ENCODE results near the gene DCAF8.
A peak's percentile ranks its signal among the peaks of the same experiment; 100 is the strongest.

The DCAF8 gene

DNA sequence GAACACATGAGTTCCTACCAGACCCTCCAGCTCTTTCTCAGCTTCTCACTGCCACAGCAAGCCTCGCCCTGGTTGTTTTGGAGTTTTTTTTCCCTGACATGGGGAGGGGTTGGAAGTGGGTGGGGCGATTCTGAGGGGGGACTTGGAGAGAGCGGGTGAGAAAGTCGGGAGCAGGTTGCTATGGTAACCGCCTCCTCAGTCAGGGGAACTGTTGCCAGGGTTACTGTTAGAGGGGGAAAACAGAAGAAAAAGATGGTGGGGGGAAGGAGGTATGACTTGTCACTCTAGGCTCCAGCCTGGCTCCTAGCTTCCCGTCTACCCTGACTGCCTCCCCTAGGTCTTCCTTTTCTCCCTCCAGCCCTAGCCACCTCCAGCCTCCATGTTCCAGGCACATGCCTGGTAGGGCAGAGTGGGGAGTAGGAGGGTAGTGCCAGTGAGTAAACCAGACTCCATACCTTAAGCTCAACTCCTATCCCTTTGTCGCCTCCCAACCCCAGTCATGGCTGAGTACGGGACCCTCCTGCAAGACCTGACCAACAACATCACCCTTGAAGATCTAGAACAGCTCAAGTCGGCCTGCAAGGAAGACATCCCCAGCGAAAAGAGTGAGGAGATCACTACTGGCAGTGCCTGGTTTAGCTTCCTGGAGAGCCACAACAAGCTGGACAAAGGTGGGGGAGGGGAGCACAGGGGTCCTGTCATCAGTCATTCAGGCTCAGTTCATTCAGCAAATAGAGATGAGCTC, 51.1 kb downstream of the DCAF8 start:
- no peak for DNase-seq (ENCODE audit: extremely low read depth, low read depth)
- TF ChIP-seq, protein P1, sequence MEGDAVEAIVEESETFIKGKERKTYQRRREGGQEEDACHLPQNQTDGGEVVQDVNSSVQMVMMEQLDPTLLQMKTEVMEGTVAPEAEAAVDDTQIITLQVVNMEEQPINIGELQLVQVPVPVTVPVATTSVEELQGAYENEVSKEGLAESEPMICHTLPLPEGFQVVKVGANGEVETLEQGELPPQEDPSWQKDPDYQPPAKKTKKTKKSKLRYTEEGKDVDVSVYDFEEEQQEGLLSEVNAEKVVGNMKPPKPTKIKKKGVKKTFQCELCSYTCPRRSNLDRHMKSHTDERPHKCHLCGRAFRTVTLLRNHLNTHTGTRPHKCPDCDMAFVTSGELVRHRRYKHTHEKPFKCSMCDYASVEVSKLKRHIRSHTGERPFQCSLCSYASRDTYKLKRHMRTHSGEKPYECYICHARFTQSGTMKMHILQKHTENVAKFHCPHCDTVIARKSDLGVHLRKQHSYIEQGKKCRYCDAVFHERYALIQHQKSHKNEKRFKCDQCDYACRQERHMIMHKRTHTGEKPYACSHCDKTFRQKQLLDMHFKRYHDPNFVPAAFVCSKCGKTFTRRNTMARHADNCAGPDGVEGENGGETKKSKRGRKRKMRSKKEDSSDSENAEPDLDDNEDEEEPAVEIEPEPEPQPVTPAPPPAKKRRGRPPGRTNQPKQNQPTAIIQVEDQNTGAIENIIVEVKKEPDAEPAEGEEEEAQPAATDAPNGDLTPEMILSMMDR (IDR thresholded peaks at IDR 0.05; ENCODE audit: low read depth, low read length, missing control alignments): no peak
- no peak overlapping the region for H3K4me3 ChIP-seq (replicated peaks; ENCODE audit: low read depth, low read length)

- no peak for DNase-seq (ENCODE audit: extremely low read depth, low read depth)
- TF ChIP-seq, protein P1 (IDR thresholded peaks at IDR 0.05; ENCODE audit: low read depth, low read length, missing control alignments): no peak
- H3K4me3 ChIP-seq (replicated peaks; ENCODE audit: low read depth, low read length): no peak overlapping the region
Measured at GRCh38 chr1:160210561-160210960, 51.8 kb downstream of the DCAF8 start.

DNA sequence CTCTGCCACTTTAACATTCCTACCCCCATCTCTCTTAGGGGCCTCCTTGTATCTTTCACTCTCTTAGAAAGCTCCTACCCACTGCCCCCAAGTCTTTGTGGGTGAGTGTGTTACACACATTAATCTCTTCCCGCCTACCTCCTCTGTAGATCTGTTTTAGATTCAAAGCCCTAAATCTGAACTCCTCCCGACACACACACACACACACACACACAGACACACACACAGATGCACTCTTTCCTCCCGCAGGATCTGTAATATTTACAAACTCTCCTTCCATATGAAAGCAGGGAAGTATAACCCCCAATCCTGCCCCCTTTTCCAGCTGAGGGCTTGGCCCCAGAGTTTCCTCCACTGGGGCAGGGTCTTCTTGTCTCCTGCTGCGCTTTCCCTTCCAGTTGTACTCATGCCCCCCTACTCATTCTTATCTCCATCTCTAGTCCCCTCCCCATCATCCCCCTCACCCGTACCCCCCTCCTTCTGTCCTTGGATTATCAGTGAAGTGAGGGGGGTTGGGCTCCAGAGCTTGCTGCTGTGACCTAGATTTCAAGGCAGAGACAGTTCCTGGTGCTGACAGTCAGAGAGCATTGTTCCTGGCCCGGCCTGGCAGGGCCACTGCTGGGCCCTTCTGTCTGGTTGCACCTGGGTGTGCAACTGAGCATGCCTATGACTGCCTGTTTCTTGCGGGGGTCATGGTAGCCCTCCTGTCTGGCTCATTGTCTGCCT, 52.9 kb downstream of the DCAF8 start:
- H3K4me3 ChIP-seq (replicated peaks; ENCODE audit: low read depth, low read length): no peak overlapping the region
- DNase-seq (ENCODE audit: extremely low read depth, low read depth): no peak

GRCh38 chr1:160208557-160209320, 53.6 kb downstream of the DCAF8 start:
- no peak overlapping the region for H3K4me3 ChIP-seq (replicated peaks; ENCODE audit: low read depth, low read length)
- TF ChIP-seq, protein P1 (IDR thresholded peaks at IDR 0.05; ENCODE audit: low read depth, low read length, missing control alignments): no peak
- no peak for DNase-seq (ENCODE audit: extremely low read depth, low read depth)

More for the DNA sequence above, 52.9 kb downstream of the DCAF8 start:
- TF ChIP-seq, protein P1 (IDR thresholded peaks at IDR 0.05; ENCODE audit: low read depth, low read length, missing control alignments): no peak

GRCh38 chr1:160207771-160208556, 54.4 kb downstream of the DCAF8 start:
- DNase-seq (ENCODE audit: extremely low read depth, low read depth): no peak
- TF ChIP-seq, protein P1 (IDR thresholded peaks at IDR 0.05; ENCODE audit: low read depth, low read length, missing control alignments): no peak
- H3K4me3 ChIP-seq (replicated peaks; ENCODE audit: low read depth, low read length): no peak overlapping the region

- TF ChIP-seq, protein P1 (IDR thresholded peaks at IDR 0.05; ENCODE audit: low read depth, low read length, missing control alignments): no peak
- peak overlapping the region; percentile 93 for H3K4me3 ChIP-seq (replicated peaks; ENCODE audit: low read depth, low read length)
- no peak for DNase-seq (ENCODE audit: extremely low read depth, low read depth)
Measured at GRCh38 chr1:160207118-160207650, 55.2 kb downstream of the DCAF8 start.
